Transverse colon (tissue), 4 donors: Measurements from ENCODE around the gene GNAO1. TPM values are rescaled to one million over a fixed set of nuclear protein-coding genes. Genes with fewer than 3 reads are reported as not detected.

Experiments used
- DNase-seq: peaks from one replicate; pipeline ENCODE4 v3.0.0-alpha.2; 2019
- H3K27ac ChIP-seq, 4 donors: fragments of 200-600 bp; sonication (generic); 2 replicates each; pipeline ENCODE4 v1.5.1; 2016 to 2018; ENCODE audit warnings: inconsistent platforms in 4 of 4
- H3K27me3 ChIP-seq: fragments of 200-600 bp; sonication (generic); 2 replicates; pipeline ENCODE4 v1.5.1; 2017; ENCODE audit warnings: inconsistent platforms
- H3K36me3 ChIP-seq, 4 donors: fragments of 200-600 bp; sonication (generic); 2 replicates each; pipeline ENCODE4 v1.5.1; 2017 to 2019; ENCODE audit warnings: inconsistent platforms in 4 of 4
- H3K4me1 ChIP-seq, 4 donors: fragments of 200-600 bp; sonication (generic); 2 replicates each; pipeline ENCODE4 v1.5.1; 2017 to 2020; ENCODE audit warnings: inconsistent platforms in 4 of 4
- H3K4me3 ChIP-seq, 4 donors: fragments of 200-600 bp; sonication (generic); 1 replicate in 1 of 4; 2 replicates in 3 of 4; pipeline versions ENCODE4 v1.5.1 to v1.6.1; 2017 to 2019; ENCODE audit warnings: inconsistent platforms in 4 of 4
- H3K9me3 ChIP-seq, 2 donors: fragments of 200-600 bp; sonication (generic); 2 replicates each; pipeline ENCODE4 v1.5.1; 2017 to 2019; ENCODE audit warnings: inconsistent platforms in 2 of 2
- EP300 ChIP-seq: sonication (generic); formaldehyde crosslinking; IDR thresholded peaks from one replicate; pipeline ENCODE4 v1.6.1; 2017; ENCODE audit warnings: antibody characterized with exemption, low read depth
- POLR2A ChIP-seq: fragments of 450-650 bp; IDR thresholded peaks from one replicate; pipeline ENCODE4 v1.6.1; 2016; ENCODE audit warnings: antibody characterized with exemption, mild to moderate bottlenecking, moderate library complexity
- POLR2AphosphoS5 ChIP-seq, 3 donors: sonication (generic); formaldehyde crosslinking; IDR thresholded peaks; one replicate each; pipeline ENCODE4 v1.6.1; 2016; ENCODE audit warnings: antibody characterized with exemption in 3 of 3
- WGBS, 2 donors: methylation state at CpG; one replicate each; pipeline ENCODE4 v1.1.5; 2018; ENCODE audit warnings: low coverage in 1 of 2; 5-methylcytosine and 5-hydroxymethylcytosine counted together
- in situ Hi-C, 4 donors: fragments of 200-750 bp; cut with MboI; loops; one replicate each; pipeline versions ENCODE4 v1.15.0 to v1.15.1; 2017; ENCODE audit warnings: low sequenced_read_pairs in 3 of 4, low pct_ligation_motif_present in 1 of 4, low pct_unique_long_range_greater_than_20kb in 1 of 4
- intact Hi-C: fragments of 100-400 bp; cut with DNase I; formaldehyde crosslinking; loops from one replicate; pipeline ENCODE4 v1.15.1; 2023; ENCODE audit warnings: low total_unique reads
- total RNA-seq, 4 donors: library from RNA; depleted of rRNA; stranded (reverse); fragments of >200 nt; gene quantifications; one replicate each; pipeline ENCODE4 v1.1.0, GENCODE V29; 2016
- TF ChIP-seq, protein P1 (sequence below), 5 experiments: fragments of 200-600 bp in 3 of 5; fragments of 450-650 bp in 2 of 5; sonication (generic) in 3 of 5; IDR thresholded peaks; 1 replicate in 2 of 5; 2 replicates in 3 of 5; pipeline ENCODE4 v1.5.1; 2016 to 2017; ENCODE audit warnings: antibody characterized with exemption in 5 of 5, inconsistent platforms in 3 of 5, mild to moderate bottlenecking in 2 of 5, moderate library complexity in 1 of 5

Gene GNAO1
- total RNA-seq, 4 donors from 2014 or later = 7.3 to 25.4 (median 11.3) TPM

- no peak overlapping the region for H3K4me3 ChIP-seq
- no peaks in the 10 kb centered on the region for H3K4me1 ChIP-seq
- no peaks in the 10 kb centered on the region for H3K9me3 ChIP-seq
- no peak for DNase-seq
- in situ Hi-C loops (no loop called here), intact Hi-C loops (no loop called here)
- TF ChIP-seq POLR2A (no peak), EP300 (no peak), POLR2AphosphoS5 (IDR thresholded peaks at IDR 0.05) (no peak)
- TF ChIP-seq, protein P1, sequence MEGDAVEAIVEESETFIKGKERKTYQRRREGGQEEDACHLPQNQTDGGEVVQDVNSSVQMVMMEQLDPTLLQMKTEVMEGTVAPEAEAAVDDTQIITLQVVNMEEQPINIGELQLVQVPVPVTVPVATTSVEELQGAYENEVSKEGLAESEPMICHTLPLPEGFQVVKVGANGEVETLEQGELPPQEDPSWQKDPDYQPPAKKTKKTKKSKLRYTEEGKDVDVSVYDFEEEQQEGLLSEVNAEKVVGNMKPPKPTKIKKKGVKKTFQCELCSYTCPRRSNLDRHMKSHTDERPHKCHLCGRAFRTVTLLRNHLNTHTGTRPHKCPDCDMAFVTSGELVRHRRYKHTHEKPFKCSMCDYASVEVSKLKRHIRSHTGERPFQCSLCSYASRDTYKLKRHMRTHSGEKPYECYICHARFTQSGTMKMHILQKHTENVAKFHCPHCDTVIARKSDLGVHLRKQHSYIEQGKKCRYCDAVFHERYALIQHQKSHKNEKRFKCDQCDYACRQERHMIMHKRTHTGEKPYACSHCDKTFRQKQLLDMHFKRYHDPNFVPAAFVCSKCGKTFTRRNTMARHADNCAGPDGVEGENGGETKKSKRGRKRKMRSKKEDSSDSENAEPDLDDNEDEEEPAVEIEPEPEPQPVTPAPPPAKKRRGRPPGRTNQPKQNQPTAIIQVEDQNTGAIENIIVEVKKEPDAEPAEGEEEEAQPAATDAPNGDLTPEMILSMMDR (IDR thresholded peaks at IDR 0.05) = no peak
- H3K27ac ChIP-seq = no peak overlapping the region
- H3K27me3 ChIP-seq = no peaks in the 10 kb centered on the region
- WGBS, 2 donors = 95 to 96% methylated on average over 7 to 26 of the region's 26 CpGs
- peaks cover 0 to 26% (median 13%) of the 10 kb centered on the region in 4 donors for H3K36me3 ChIP-seq
Observed at GRCh38 chr16:56363781-56364565, 172.7 kb downstream of the GNAO1 start.

DNA sequence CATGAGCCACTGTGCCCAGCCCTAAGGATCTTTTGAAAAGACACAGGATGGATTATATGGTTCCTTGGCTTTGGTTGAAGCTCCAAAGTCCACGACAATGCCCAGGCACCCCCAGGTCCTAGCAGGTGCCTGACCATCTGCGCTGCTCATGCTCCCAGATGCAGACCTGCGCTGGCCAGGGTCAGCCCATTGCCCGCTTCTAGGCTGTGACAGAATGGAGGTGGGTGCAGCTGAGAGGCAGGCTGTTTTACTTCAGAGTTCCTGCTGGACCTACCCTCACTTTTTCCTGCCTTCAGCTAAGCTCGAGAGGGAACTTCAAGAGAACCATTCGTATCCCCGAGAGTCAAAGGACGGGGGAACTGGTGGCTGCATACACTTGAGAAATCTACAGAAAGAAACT lies 173.6 kb downstream of the GNAO1 start:
- DNase-seq = no peak
- H3K9me3 ChIP-seq = no peaks in the 10 kb centered on the region
- no peaks in the 10 kb centered on the region for H3K4me1 ChIP-seq
- no peak overlapping the region for H3K27ac ChIP-seq
- no peaks in the 10 kb centered on the region for H3K27me3 ChIP-seq
- in situ Hi-C loops = no loop called here
- H3K36me3 ChIP-seq = peaks cover 0 to 29% (median 13%) of the 10 kb centered on the region in 4 donors
- TF ChIP-seq POLR2AphosphoS5 (IDR thresholded peaks at IDR 0.05) = no peak
- TF ChIP-seq POLR2A = no peak
- TF ChIP-seq, protein P1 (IDR thresholded peaks at IDR 0.05) = no peak
- TF ChIP-seq EP300 = no peak
- WGBS, 2 donors = 92 to 100% methylated on average over 4 to 8 of the region's 8 CpGs
- H3K4me3 ChIP-seq = no peak overlapping the region
- intact Hi-C loops = no loop called here

DNA sequence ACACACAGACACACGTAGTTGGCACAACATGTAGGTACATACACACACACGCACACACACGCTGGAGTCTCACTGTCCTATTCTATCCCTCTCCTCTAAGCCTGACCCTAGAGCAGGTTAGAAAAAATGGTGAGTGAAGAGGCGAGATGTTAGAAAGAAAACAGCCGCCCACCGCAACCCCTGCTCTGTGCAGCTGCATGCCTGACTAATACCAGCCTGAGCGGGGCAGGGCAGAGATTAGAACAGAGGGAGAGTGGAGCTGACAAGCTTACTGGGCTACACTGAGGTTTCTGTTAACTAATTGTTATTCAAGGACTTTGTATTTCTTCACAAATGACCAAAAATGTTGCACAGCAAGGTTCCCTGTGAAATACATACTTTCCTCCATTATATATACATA lies 174.3 kb downstream of the GNAO1 start:
- Histone ChIP-seq H3K9me3 (no peaks in the 10 kb centered on the region), H3K4me1 (peaks cover 0 to 4% (median under 1%) of the 10 kb centered on the region in 4 donors), H3K4me3 (no peak overlapping the region), H3K36me3 (peaks cover 0 to 29% (median 13%) of the 10 kb centered on the region in 4 donors), H3K27ac (no peak overlapping the region), H3K27me3 (no peaks in the 10 kb centered on the region)
- DNase-seq = no peak
- intact Hi-C loops = no loop called here
- in situ Hi-C loops = no loop called here
- TF ChIP-seq, protein P1 (IDR thresholded peaks at IDR 0.05) = no peak
- no peak for TF ChIP-seq EP300
- TF ChIP-seq POLR2A = no peak
- TF ChIP-seq POLR2AphosphoS5 (IDR thresholded peaks at IDR 0.05) = no peak
- WGBS, 2 donors = 80 to 100% methylated on average over 4 to 7 of the region's 7 CpGs

- H3K27ac ChIP-seq = no peak overlapping the region
- no peaks in the 10 kb centered on the region for H3K27me3 ChIP-seq
- intact Hi-C loops = no loop called here
- peaks cover 0 to 15% (median 6%) of the 10 kb centered on the region in 4 donors for H3K4me1 ChIP-seq
- DNase-seq = no peak
- H3K9me3 ChIP-seq = no peaks in the 10 kb centered on the region
- no peak overlapping the region for H3K4me3 ChIP-seq
- peaks cover 0 to 29% (median 13%) of the 10 kb centered on the region in 4 donors for H3K36me3 ChIP-seq
- 95% methylated on average over 9 of the region's 9 CpGs; no CpG with 5 or more reads in 1 of the 2 donors for WGBS, 2 donors
- TF ChIP-seq POLR2AphosphoS5 (IDR thresholded peaks at IDR 0.05) = no peak
- TF ChIP-seq, protein P1 (IDR thresholded peaks at IDR 0.05) = no peak
- no peak for TF ChIP-seq EP300
- TF ChIP-seq POLR2A = no peak
- in situ Hi-C loops = no loop called here
Observed at GRCh38 chr16:56366945-56367344, 175.7 kb downstream of the GNAO1 start.
